Osteocyte (in vitro differentiated cells): Measurements from ENCODE around the gene C3orf22. TPM values are rescaled to one million over a fixed set of nuclear protein-coding genes. Genes with fewer than 3 reads are reported as not detected.

Source experiments
- DNase-seq: peaks from one replicate; pipeline ENCODE4 v3.0.0; 2021; ENCODE audit warnings: mixed read lengths; ENCODE audit not compliant: unreplicated experiment; ENCODE audit errors: extremely low spot score
- H3K27ac Mint-ChIP-seq: one replicate; pipeline ENCODE4 v1.8.0; 2021; ENCODE audit warnings: mild to moderate bottlenecking, mixed read lengths; ENCODE audit not compliant: unreplicated experiment
- H3K27me3 Mint-ChIP-seq: one replicate; pipeline ENCODE4 v1.8.0; 2021; ENCODE audit warnings: mixed read lengths; ENCODE audit not compliant: unreplicated experiment
- H3K36me3 Mint-ChIP-seq: one replicate; pipeline ENCODE4 v1.8.0; 2021; ENCODE audit warnings: mixed read lengths; ENCODE audit not compliant: unreplicated experiment
- H3K4me1 Mint-ChIP-seq: one replicate; pipeline ENCODE4 v1.8.0; 2021; ENCODE audit warnings: mixed read lengths; ENCODE audit not compliant: unreplicated experiment
- H3K4me3 Mint-ChIP-seq: one replicate; pipeline ENCODE4 v1.8.0; 2021; ENCODE audit warnings: mild to moderate bottlenecking, moderate library complexity, mixed read lengths; ENCODE audit not compliant: unreplicated experiment
- H3K9me3 Mint-ChIP-seq: one replicate; pipeline ENCODE4 v1.8.0; 2021; ENCODE audit warnings: mixed read lengths; ENCODE audit not compliant: unreplicated experiment
- total RNA-seq: library from RNA; stranded (reverse); gene quantifications from 2 replicates; pipeline ENCODE4 v1.2.1, GENCODE V29; 2021
- TF ChIP-seq, protein P1 (sequence below): fragments of 200-600 bp; sonication (generic); IDR thresholded peaks from 2 replicates; pipeline ENCODE4 v1.5.0; 2021; ENCODE audit warnings: antibody characterized with exemption, mild to moderate bottlenecking, moderate library complexity

Gene C3orf22
- total RNA-seq, 1 donor from 2014 or later = not detected

DNA sequence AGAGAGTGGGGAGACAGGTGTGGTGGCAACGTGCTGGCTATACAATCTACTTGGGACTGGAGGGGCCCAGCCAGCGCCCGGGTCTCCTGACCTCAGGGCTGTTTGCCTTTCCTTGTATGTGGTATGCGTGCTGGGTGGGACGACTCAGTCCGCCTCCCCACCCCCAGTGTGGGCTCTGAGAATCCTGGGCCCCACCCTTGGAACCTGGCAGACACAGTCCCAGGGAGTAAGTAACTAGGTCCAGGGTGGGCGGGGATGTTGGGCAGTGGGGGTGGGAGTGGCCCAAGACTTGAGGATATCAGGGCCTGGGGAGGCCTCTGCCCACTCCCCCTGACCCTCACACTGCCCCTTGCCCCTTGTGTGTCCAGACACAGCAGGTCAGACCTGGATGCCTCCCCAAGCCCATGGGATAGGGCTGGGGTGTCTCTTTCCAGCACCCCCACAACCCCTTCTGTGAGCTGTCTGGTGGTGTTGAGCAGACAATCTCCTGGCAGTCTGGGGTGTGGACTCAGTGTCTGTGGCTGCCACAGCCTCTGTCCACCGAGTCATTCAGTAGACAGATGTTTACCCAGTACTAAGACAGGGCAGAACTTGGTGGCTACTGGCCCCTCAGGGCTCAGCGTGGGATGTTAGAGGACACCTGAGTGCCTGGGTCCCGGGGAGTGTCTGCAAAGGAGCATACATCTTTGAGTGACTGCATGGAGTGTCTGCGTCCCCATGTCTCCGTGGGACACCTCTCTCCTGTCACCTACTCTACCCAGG lies 33.5 kb downstream of the C3orf22 start:
- peaks cover 2% of the 10 kb centered on the region for H3K4me1 Mint-ChIP-seq
- no peak overlapping the region for H3K4me3 Mint-ChIP-seq
- DNase-seq = no peak
- TF ChIP-seq, protein P1, sequence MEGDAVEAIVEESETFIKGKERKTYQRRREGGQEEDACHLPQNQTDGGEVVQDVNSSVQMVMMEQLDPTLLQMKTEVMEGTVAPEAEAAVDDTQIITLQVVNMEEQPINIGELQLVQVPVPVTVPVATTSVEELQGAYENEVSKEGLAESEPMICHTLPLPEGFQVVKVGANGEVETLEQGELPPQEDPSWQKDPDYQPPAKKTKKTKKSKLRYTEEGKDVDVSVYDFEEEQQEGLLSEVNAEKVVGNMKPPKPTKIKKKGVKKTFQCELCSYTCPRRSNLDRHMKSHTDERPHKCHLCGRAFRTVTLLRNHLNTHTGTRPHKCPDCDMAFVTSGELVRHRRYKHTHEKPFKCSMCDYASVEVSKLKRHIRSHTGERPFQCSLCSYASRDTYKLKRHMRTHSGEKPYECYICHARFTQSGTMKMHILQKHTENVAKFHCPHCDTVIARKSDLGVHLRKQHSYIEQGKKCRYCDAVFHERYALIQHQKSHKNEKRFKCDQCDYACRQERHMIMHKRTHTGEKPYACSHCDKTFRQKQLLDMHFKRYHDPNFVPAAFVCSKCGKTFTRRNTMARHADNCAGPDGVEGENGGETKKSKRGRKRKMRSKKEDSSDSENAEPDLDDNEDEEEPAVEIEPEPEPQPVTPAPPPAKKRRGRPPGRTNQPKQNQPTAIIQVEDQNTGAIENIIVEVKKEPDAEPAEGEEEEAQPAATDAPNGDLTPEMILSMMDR = no peak
- H3K9me3 Mint-ChIP-seq = no peaks in the 10 kb centered on the region
- H3K36me3 Mint-ChIP-seq = no peaks in the 10 kb centered on the region
- no peak overlapping the region for H3K27ac Mint-ChIP-seq
- H3K27me3 Mint-ChIP-seq = peaks cover 22% of the 10 kb centered on the region

DNA sequence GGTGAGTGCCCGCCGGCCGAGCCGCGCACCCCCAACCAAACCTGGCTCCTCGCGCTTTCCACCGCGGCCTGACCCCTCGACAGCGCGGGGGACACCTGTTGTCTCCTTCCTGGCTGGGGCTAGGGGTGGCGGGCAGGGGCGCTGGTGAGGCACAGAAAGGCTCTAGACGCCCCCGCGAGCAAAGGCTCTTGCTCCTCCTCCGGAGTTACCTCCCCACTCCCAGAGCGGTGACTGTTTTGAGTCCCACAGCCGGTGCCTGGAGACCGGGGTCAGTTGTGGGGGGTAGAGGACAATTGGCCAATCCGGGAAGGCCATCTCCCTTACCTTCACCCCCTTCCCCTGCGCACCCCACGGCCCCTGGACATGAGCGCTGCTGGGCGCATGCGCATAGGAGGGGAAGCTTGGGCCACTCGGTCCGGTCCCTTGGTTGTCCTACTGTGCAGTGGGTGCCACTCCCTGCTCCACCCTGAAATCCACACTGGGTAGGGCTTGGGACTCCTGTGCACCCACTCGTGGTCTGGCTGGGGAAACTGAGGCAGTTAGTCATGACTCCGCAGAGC lies 34.2 kb downstream of the C3orf22 start:
- H3K27ac Mint-ChIP-seq = no peak overlapping the region

DNA sequence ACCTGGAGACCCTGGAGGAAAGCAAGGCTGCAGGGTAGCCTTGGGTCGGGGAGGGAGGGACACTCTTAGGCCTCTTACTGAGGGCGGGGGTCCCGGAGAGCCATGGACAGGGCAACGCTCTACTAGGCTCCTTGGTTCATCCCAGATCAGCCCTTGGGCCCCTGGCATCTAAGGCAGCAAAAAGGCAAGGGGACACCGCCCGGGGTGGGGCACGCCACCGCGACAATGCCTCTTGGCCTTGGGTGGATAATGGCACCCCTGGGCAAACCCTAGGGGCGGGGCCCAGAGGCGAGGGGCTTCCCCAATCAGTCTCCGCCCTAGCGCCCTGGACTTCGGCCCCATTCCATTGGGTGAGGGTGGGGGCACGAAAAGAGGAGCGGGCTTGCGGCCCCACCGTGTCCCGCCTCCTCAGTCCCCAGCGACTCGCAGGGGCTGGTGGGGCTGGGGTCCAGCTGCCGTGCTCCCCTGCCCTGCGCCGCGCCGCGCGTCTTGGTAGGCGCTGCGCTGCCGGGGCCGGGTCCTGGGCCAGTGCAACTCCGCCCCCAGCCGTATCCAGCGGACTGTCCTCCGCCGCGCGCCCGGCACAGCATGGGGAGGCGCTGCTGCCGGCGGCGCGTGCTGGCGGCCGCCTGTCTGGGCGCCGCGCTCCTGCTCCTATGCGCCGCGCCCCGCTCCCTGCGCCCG lies 34.8 kb downstream of the C3orf22 start, which contains the start of gene CHST13:
Gene CHST13 (plus strand): TSS at position 411 of the 684 bp plus-strand sequence. CDS start 178 bp downstream, at position 589.
- DNase-seq = no peak
- Mint-ChIP-seq H3K36me3 (no peaks in the 10 kb centered on the region), H3K27me3 (peaks cover 30% of the 10 kb centered on the region), H3K4me3 (peak within 1 kb of the TSS; percentile 40), H3K4me1 (no peaks in the 10 kb centered on the region), H3K9me3 (no peaks in the 10 kb centered on the region), H3K27ac (no peak within 1 kb of the TSS)
- TF ChIP-seq, protein P1 = no peak

More for the DNA sequence above, 34.2 kb downstream of the C3orf22 start:
- TF ChIP-seq, protein P1 = no peak
- H3K4me3 Mint-ChIP-seq = peak overlapping the region; percentile 40
- H3K27me3 Mint-ChIP-seq = peaks cover 26% of the 10 kb centered on the region
- no peak for DNase-seq
- H3K4me1 Mint-ChIP-seq = no peaks in the 10 kb centered on the region
- H3K9me3 Mint-ChIP-seq = no peaks in the 10 kb centered on the region
- H3K36me3 Mint-ChIP-seq = no peaks in the 10 kb centered on the region

DNA sequence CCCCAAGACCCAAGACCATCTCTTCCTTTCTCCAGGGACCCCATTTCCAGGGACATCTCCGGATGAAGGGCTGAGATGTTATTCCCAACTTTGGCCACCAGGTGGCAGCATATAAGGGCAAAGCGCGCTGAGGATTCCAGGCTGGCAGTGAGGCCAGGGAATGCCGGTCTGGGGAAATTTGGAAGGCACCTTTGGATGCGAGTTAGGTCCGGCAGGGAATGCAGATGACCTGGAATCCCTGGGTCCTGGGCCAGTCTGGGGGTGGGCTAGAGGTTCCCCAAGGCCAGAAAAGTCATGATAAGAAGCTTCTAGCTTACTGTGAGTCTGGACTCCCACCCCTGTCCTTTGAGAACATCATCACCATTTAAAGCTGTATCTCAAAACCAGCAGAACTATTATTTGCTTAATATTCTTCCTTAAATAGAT lies 36.4 kb downstream of the C3orf22 start:
- H3K4me3 Mint-ChIP-seq = no peak overlapping the region
- H3K9me3 Mint-ChIP-seq = no peaks in the 10 kb centered on the region
- no peak for DNase-seq
- H3K27me3 Mint-ChIP-seq = peaks cover 35% of the 10 kb centered on the region
- no peak overlapping the region for H3K27ac Mint-ChIP-seq
- TF ChIP-seq, protein P1 = peak; percentile 87
- H3K36me3 Mint-ChIP-seq = no peaks in the 10 kb centered on the region
- no peaks in the 10 kb centered on the region for H3K4me1 Mint-ChIP-seq
